ENCODE data around the gene NPR3. TPM values are rescaled to one million over a fixed set of nuclear protein-coding genes. Genes with fewer than 3 reads are reported as not detected.

The NPR3 gene
- total and polyA plus RNA-seq, 4 donors = 0.70 to 15.4 (median 2.2) TPM

GRCh38 chr5:32814141-32814540 lies 103.0 kb downstream of the NPR3 start:
- H3K4me3 ChIP-seq (ENCODE audit: low read depth in 1 of 3, low read length in 3 of 3) = no peak overlapping the region
- H3K36me3 ChIP-seq (ENCODE audit: control insufficient read depth in 4 of 4, insufficient read depth in 3 of 4, low read depth in 1 of 4, low read length in 3 of 4) = no peaks in the 10 kb centered on the region
- no peaks in the 10 kb centered on the region for H3K9me3 ChIP-seq (ENCODE audit: control insufficient read depth in 4 of 4, low read length in 3 of 4)
- no peaks in the 10 kb centered on the region for H3K27me3 ChIP-seq (ENCODE audit: control insufficient read depth in 4 of 4, insufficient read depth in 4 of 4, low read length in 3 of 4)
- no peak for DNase-seq (ENCODE audit: low spot score)
- H3K27ac ChIP-seq (ENCODE audit: low read depth in 1 of 2, low read length in 2 of 2) = no peak overlapping the region
- H3K9ac ChIP-seq (ENCODE audit: low read depth in 1 of 2, low read length in 2 of 2) = no peak overlapping the region
- no peak for TF ChIP-seq ZBTB33 (IDR thresholded peaks at IDR 0.05)
- TF ChIP-seq HNF4G (IDR thresholded peaks at IDR 0.05) = no peak
- no peak for TF ChIP-seq NR2F2 (IDR thresholded peaks at IDR 0.05)
- no peak for TF ChIP-seq JUND (IDR thresholded peaks at IDR 0.05)
- TF ChIP-seq ATF3 (IDR thresholded peaks at IDR 0.05) = no peak
- H3K4me1 ChIP-seq (ENCODE audit: control insufficient read depth in 4 of 4, insufficient read depth in 4 of 4, low read length in 3 of 4) = no peaks in the 10 kb centered on the region

GRCh38 chr5:32814620-32815019 lies 103.5 kb downstream of the NPR3 start:
- no peaks in the 10 kb centered on the region for H3K27me3 ChIP-seq (ENCODE audit: control insufficient read depth in 4 of 4, insufficient read depth in 4 of 4, low read length in 3 of 4)
- no peak overlapping the region for H3K27ac ChIP-seq (ENCODE audit: low read depth in 1 of 2, low read length in 2 of 2)
- no peaks in the 10 kb centered on the region for H3K4me1 ChIP-seq (ENCODE audit: control insufficient read depth in 4 of 4, insufficient read depth in 4 of 4, low read length in 3 of 4)
- H3K4me3 ChIP-seq (ENCODE audit: low read depth in 1 of 3, low read length in 3 of 3) = no peak overlapping the region
- no peak overlapping the region for H3K9ac ChIP-seq (ENCODE audit: low read depth in 1 of 2, low read length in 2 of 2)
- TF ChIP-seq REST (IDR thresholded peaks at IDR 0.05) = no peak
- DNase-seq (ENCODE audit: low spot score) = no peak
- no peaks in the 10 kb centered on the region for H3K9me3 ChIP-seq (ENCODE audit: control insufficient read depth in 4 of 4, low read length in 3 of 4)
- no peaks in the 10 kb centered on the region for H3K36me3 ChIP-seq (ENCODE audit: control insufficient read depth in 4 of 4, insufficient read depth in 3 of 4, low read depth in 1 of 4, low read length in 3 of 4)

GRCh38 chr5:32827981-32828380 lies 116.9 kb downstream of the NPR3 start:
- Histone ChIP-seq H3K27ac (ENCODE audit: low read depth in 1 of 2, low read length in 2 of 2) (no peak overlapping the region), H3K4me3 (ENCODE audit: low read depth in 1 of 3, low read length in 3 of 3) (no peak overlapping the region), H3K9ac (ENCODE audit: low read depth in 1 of 2, low read length in 2 of 2) (no peak overlapping the region), H3K27me3 (ENCODE audit: control insufficient read depth in 4 of 4, insufficient read depth in 4 of 4, low read length in 3 of 4) (no peaks in the 10 kb centered on the region), H3K4me1 (ENCODE audit: control insufficient read depth in 4 of 4, insufficient read depth in 4 of 4, low read length in 3 of 4) (no peaks in the 10 kb centered on the region), H3K9me3 (ENCODE audit: control insufficient read depth in 4 of 4, low read length in 3 of 4) (no peaks in the 10 kb centered on the region), H3K36me3 (ENCODE audit: control insufficient read depth in 4 of 4, insufficient read depth in 3 of 4, low read depth in 1 of 4, low read length in 3 of 4) (no peaks in the 10 kb centered on the region)
- TF ChIP-seq FOXA2 (IDR thresholded peaks at IDR 0.05) (no peak), MAX (IDR thresholded peaks at IDR 0.05) (no peak), JUND (IDR thresholded peaks at IDR 0.05) (no peak), ATF3 (IDR thresholded peaks at IDR 0.05) (no peak), CTCF (IDR thresholded peaks at IDR 0.05; ENCODE audit: low read depth, low read length, missing input control) (no peak), ZBTB33 (IDR thresholded peaks at IDR 0.05) (no peak), TAF1 (conservative IDR thresholded peaks at IDR 0.05) (no peak), FOXA1 (IDR thresholded peaks at IDR 0.05) (no peak), HNF4A (conservative IDR thresholded peaks at IDR 0.05) (no peak), GABPA (IDR thresholded peaks at IDR 0.05 in 1 of 2, conservative IDR thresholded peaks at IDR 0.05 in 1 of 2) (no peak)
- 80% methylated on average over 1 of the region's 1 CpG for WGBS
- DNase-seq (ENCODE audit: low spot score) = no peak

All from liver (tissue), 9 donors.